Uterus (tissue), 2 donors: ENCODE measurements around the gene JHY.

Experiments used
- POLR2A ChIP-seq, 2 donors: fragments of 450-650 bp; IDR thresholded peaks; one replicate each; pipeline ENCODE4 v1.6.1; 2016; ENCODE audit warnings: antibody characterized with exemption in 2 of 2, mild to moderate bottlenecking in 1 of 2, moderate library complexity in 1 of 2
- TF ChIP-seq, protein P1 (sequence below), 4 experiments: fragments of 200-600 bp in 2 of 4; fragments of 450-650 bp in 2 of 4; sonication (generic) in 2 of 4; IDR thresholded peaks; one replicate each; pipeline ENCODE4 v1.5.1; 2016 to 2019; ENCODE audit warnings: antibody characterized with exemption in 4 of 4, mild to moderate bottlenecking in 2 of 4, moderate library complexity in 1 of 4

DNA sequence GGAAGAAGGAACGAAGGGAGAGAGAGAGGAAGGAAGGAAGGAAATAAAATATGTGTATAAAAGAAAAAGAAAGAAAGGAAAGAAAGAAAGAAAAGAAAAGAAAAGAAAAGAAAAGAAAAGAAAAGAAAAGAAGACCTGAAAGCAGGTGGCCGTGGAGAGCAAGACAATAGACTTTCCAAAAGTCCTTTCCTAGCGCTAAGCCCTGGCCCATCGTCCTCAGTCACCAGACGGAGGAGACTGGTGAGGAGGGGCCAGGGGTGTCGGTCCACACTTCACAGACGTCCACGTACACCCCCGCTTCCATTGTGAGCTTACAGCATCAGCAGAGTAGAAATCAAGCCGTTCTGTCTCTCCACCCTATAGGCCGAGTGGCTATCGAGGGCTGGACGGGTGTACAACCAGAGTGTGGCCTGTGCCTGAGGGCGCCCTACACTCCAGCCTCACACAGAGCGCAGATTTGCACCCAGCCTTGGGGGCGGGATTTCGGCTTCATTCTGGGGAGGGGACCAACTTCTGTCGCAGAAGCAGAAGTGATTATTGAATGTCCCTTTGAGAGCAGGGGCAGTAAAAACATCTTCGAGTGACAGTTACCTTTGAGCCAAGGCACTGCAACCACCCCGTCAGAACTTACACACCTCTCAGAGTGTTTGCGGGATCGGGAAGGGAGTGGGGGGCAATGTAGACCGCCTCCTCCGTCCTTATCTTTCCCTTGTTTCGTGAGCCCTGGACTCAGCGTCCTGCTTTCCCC is 101.1 kb downstream of the JHY start:
- TF ChIP-seq, protein P1, sequence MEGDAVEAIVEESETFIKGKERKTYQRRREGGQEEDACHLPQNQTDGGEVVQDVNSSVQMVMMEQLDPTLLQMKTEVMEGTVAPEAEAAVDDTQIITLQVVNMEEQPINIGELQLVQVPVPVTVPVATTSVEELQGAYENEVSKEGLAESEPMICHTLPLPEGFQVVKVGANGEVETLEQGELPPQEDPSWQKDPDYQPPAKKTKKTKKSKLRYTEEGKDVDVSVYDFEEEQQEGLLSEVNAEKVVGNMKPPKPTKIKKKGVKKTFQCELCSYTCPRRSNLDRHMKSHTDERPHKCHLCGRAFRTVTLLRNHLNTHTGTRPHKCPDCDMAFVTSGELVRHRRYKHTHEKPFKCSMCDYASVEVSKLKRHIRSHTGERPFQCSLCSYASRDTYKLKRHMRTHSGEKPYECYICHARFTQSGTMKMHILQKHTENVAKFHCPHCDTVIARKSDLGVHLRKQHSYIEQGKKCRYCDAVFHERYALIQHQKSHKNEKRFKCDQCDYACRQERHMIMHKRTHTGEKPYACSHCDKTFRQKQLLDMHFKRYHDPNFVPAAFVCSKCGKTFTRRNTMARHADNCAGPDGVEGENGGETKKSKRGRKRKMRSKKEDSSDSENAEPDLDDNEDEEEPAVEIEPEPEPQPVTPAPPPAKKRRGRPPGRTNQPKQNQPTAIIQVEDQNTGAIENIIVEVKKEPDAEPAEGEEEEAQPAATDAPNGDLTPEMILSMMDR (IDR thresholded peaks at IDR 0.05) = no peak
- TF ChIP-seq POLR2A (IDR thresholded peaks at IDR 0.05) = no peak
